H9 (cell line): ENCODE results near the gene MUC21. TPM values are rescaled to one million over a fixed set of nuclear protein-coding genes. Genes with fewer than 3 reads are reported as not detected.
"Not testable (repeated sequence)": the region's sequence is repeated elsewhere in the genome, so short reads cannot be mapped to it uniquely, and the experiment has no call there.

Experiments
- DNase-seq: peaks from one replicate; pipeline ENCODE4 v3.0.0-alpha.2; 2017
- H2AFZ ChIP-seq: one replicate; pipeline ENCODE4 v1.6.1; 2013; ENCODE audit warnings: mild to moderate bottlenecking, low read length, control low read depth, moderate library complexity
- H2AK5ac ChIP-seq: 2 replicates; pipeline ENCODE4 v1.6.1; 2013; ENCODE audit warnings: low read length, control low read depth, mixed read lengths; ENCODE audit not compliant: insufficient read length
- H2BK120ac ChIP-seq: one replicate; pipeline ENCODE4 v1.6.1; 2013; ENCODE audit warnings: low read depth, mild to moderate bottlenecking, low read length, control low read depth, inconsistent platforms; ENCODE audit not compliant: poor library complexity, severe bottlenecking
- H2BK12ac ChIP-seq: 2 replicates; pipeline ENCODE4 v1.6.1; 2013; ENCODE audit warnings: low read length, control low read depth, mixed read lengths, low read depth; ENCODE audit not compliant: insufficient read length
- H2BK15ac ChIP-seq: 2 replicates; pipeline ENCODE4 v1.6.1; 2013; ENCODE audit warnings: low read depth, low read length, control low read depth
- H2BK20ac ChIP-seq: one replicate; pipeline ENCODE4 v1.6.1; 2013; ENCODE audit warnings: low read depth, mild to moderate bottlenecking, low read length, control low read depth, inconsistent platforms; ENCODE audit not compliant: poor library complexity, severe bottlenecking
- H2BK5ac ChIP-seq: 2 replicates; pipeline ENCODE4 v1.6.1; 2013; ENCODE audit warnings: low read length, control low read depth, mixed read lengths; ENCODE audit not compliant: insufficient read length
- H3K14ac ChIP-seq: 2 replicates; pipeline ENCODE4 v1.6.1; 2013; ENCODE audit warnings: low read length, control low read depth; ENCODE audit not compliant: insufficient read depth
- H3K18ac ChIP-seq: 2 replicates; pipeline ENCODE4 v1.6.1; 2013; ENCODE audit warnings: low read depth, mild to moderate bottlenecking, mixed read lengths, low read length, control low read depth; ENCODE audit not compliant: insufficient read length
- H3K23ac ChIP-seq: 2 replicates; pipeline ENCODE4 v1.6.1; 2013; ENCODE audit warnings: low read length, control low read depth, mixed read lengths, low read depth; ENCODE audit not compliant: insufficient read length
- H3K23me2 ChIP-seq: 2 replicates; pipeline ENCODE4 v1.6.1; 2013; ENCODE audit warnings: low read depth, mild to moderate bottlenecking, mixed read lengths, low read length, control low read depth; ENCODE audit not compliant: insufficient read length, poor library complexity, severe bottlenecking
- H3K27ac ChIP-seq: 2 replicates; pipeline ENCODE4 v1.5.1; 2013; ENCODE audit warnings: low read length, control low read depth, mixed read lengths, low read depth; ENCODE audit not compliant: insufficient read length
- H3K27me3 ChIP-seq: 2 replicates; pipeline ENCODE4 v1.6.1; 2013; ENCODE audit warnings: low read length, control low read depth, inconsistent platforms; ENCODE audit not compliant: insufficient read depth
- H3K4ac ChIP-seq: 2 replicates; pipeline ENCODE4 v1.6.1; 2013; ENCODE audit warnings: low read depth, mild to moderate bottlenecking, control low read depth, inconsistent platforms, low read length, moderate library complexity
- H3K4me1 ChIP-seq: 2 replicates; pipeline ENCODE4 v1.6.1; 2013; ENCODE audit warnings: low read length, control low read depth, inconsistent platforms; ENCODE audit not compliant: insufficient read depth
- H3K4me2 ChIP-seq: 2 replicates; pipeline ENCODE4 v1.6.1; 2013; ENCODE audit warnings: low read length, control low read depth, mixed read lengths; ENCODE audit not compliant: insufficient read length, insufficient read depth
- H3K56ac ChIP-seq: 2 replicates; pipeline ENCODE4 v1.6.1; 2013; ENCODE audit warnings: low read depth, mild to moderate bottlenecking, mixed read lengths, low read length, control low read depth; ENCODE audit not compliant: insufficient read length
- H3K79me1 ChIP-seq: 2 replicates; pipeline ENCODE4 v1.6.1; 2013; ENCODE audit warnings: low read depth, mild to moderate bottlenecking, moderate library complexity, low read length, control low read depth, inconsistent platforms; ENCODE audit not compliant: insufficient read depth, poor library complexity, severe bottlenecking
- H3K79me2 ChIP-seq: 2 replicates; pipeline ENCODE4 v1.6.1; 2013; ENCODE audit warnings: low read length, control low read depth, inconsistent platforms; ENCODE audit not compliant: insufficient read depth
- H3K9ac ChIP-seq: 2 replicates; pipeline ENCODE4 v1.6.1; 2013; ENCODE audit warnings: low read length, control low read depth, mixed read lengths; ENCODE audit not compliant: insufficient read length; ENCODE audit errors: extremely low read depth
- H3K9me3 ChIP-seq: one replicate; pipeline ENCODE4 v1.6.1; 2013; ENCODE audit warnings: low read depth, low read length, inconsistent platforms; ENCODE audit not compliant: control insufficient read depth
- H3T11ph ChIP-seq: one replicate; pipeline ENCODE4 v1.6.1; 2013; ENCODE audit warnings: mild to moderate bottlenecking, low read length, control low read depth, inconsistent platforms
- H4K20me1 ChIP-seq: one replicate; pipeline ENCODE4 v1.6.1; 2013; ENCODE audit not compliant: control insufficient read depth, insufficient read length, insufficient read depth
- H4K5ac ChIP-seq: 2 replicates; pipeline ENCODE4 v1.6.1; 2013; ENCODE audit warnings: low read depth, mild to moderate bottlenecking, mixed read lengths, low read length, control low read depth; ENCODE audit not compliant: insufficient read length
- H4K8ac ChIP-seq: replicated peaks from 2 replicates; pipeline ENCODE4 v1.6.1; 2013; ENCODE audit warnings: low read length, control low read depth, mixed read lengths, low read depth; ENCODE audit not compliant: insufficient read length
- H4K91ac ChIP-seq: 2 replicates; pipeline ENCODE4 v1.6.1; 2013; ENCODE audit warnings: low read depth, mild to moderate bottlenecking, moderate library complexity, mixed read lengths, low read length, control low read depth; ENCODE audit not compliant: insufficient read length
- H3K27ac Mint-ChIP-seq, 3 experiments: 2 replicates in 2 of 3; 3 replicates in 1 of 3; pipeline ENCODE4 v1.8.0; 2020 to 2021; ENCODE audit warnings: mixed read lengths in 3 of 3, mild to moderate bottlenecking in 1 of 3, moderate library complexity in 1 of 3
- H3K27me3 Mint-ChIP-seq: 2 replicates; pipeline ENCODE4 v1.8.0; 2021; ENCODE audit warnings: low read depth, mild to moderate bottlenecking, moderate library complexity, mixed read lengths
- H3K36me3 Mint-ChIP-seq, 3 experiments: 2 replicates in 2 of 3; 3 replicates in 1 of 3; pipeline ENCODE4 v1.8.0; 2020 to 2021; ENCODE audit warnings: low read depth in 3 of 3, mixed read lengths in 3 of 3; ENCODE audit not compliant: insufficient read depth in 1 of 3
- H3K4me1 Mint-ChIP-seq, 2 experiments: 2 replicates each; pipeline ENCODE4 v1.8.0; 2020; ENCODE audit warnings: mixed read lengths in 2 of 2
- H3K4me3 Mint-ChIP-seq, 2 experiments: 2 replicates in 1 of 2; 3 replicates in 1 of 2; pipeline ENCODE4 v1.8.0; 2020 to 2021; ENCODE audit warnings: mild to moderate bottlenecking in 2 of 2, mixed read lengths in 2 of 2, moderate library complexity in 1 of 2
- H3K9me3 Mint-ChIP-seq, 2 experiments: 2 replicates in 1 of 2; 3 replicates in 1 of 2; pipeline ENCODE4 v1.8.0; 2020; ENCODE audit warnings: mild to moderate bottlenecking in 2 of 2, mixed read lengths in 2 of 2, moderate library complexity in 1 of 2
- WGBS: extraction: QIAGEN DNeasy Blood & Tissue Kit; methylation state at CpG from one replicate; pipeline ENCODE4 v1.1.7; 2013; ENCODE audit warnings: missing lambda C conversion rate, low lambda C conversion rate, mixed read lengths; ENCODE audit not compliant: insufficient read length; ENCODE audit errors: extremely low coverage; 5-methylcytosine and 5-hydroxymethylcytosine counted together
- total RNA-seq: library from RNA; stranded (reverse); gene quantifications from 2 replicates; pipeline ENCODE4 v1.2.1, GENCODE V29; 2021

The MUC21 gene
- total RNA-seq, 1 experiment from 2014 or later = not detected

GRCh38 chr6:31021705-31022531 lies 38.4 kb downstream of the MUC21 start:
- not testable (repeated sequence) for H3K4ac ChIP-seq, H3K4me2 ChIP-seq, H3K4me1 ChIP-seq, H2BK120ac ChIP-seq, DNase-seq, H2AFZ ChIP-seq, H2BK5ac ChIP-seq, H3K27me3 Mint-ChIP-seq, H3K56ac ChIP-seq, H2BK12ac ChIP-seq, H3K4me1 Mint-ChIP-seq, H3K18ac ChIP-seq, H4K8ac ChIP-seq, H4K5ac ChIP-seq, H2AK5ac ChIP-seq, H3T11ph ChIP-seq, H3K14ac ChIP-seq, H3K23me2 ChIP-seq, H3K27ac ChIP-seq, H3K79me1 ChIP-seq, H3K27me3 ChIP-seq, H4K91ac ChIP-seq, H3K27ac Mint-ChIP-seq, H3K9me3 ChIP-seq, H4K20me1 ChIP-seq, H3K23ac ChIP-seq, H3K79me2 ChIP-seq, H2BK15ac ChIP-seq, H3K9ac ChIP-seq, H2BK20ac ChIP-seq, H3K36me3 Mint-ChIP-seq, H3K4me3 Mint-ChIP-seq
- H3K9me3 Mint-ChIP-seq = peaks cover 8 to 15% of the 10 kb centered on the region in 2 experiments; a peak in 4 of 5 replicates
- WGBS = no CpG with 5 or more reads among the region's 15 CpGs
